H1 (cell line): ENCODE measurements around the gene EPRS1. TPM values are rescaled to one million over a fixed set of nuclear protein-coding genes. Genes with fewer than 3 reads are reported as not detected.

Experiments used
- CTCF ChIA-PET: fragments of 300-600 bp; sonication (Branson Sonifier 250); formaldehyde crosslinking; loops from one replicate; lab custom pipeline; 2021; ENCODE audit not compliant: partially characterized antibody; lab: Charles Lee
- POLR2A ChIA-PET: fragments of 300-600 bp; sonication (Branson Sonifier 250); formaldehyde crosslinking; loops from one replicate; lab custom pipeline; 2021; ENCODE audit warnings: inconsistent platforms; ENCODE audit not compliant: partially characterized antibody; lab: Charles Lee
- DNase-seq, 2 experiments: peaks; one replicate each; pipeline versions ENCODE4 v3.0.0 to v3.0.0-alpha.2; 2010 to 2022; ENCODE audit warnings: low spot score in 2 of 2, low read depth in 1 of 2, mixed read lengths in 1 of 2
- FAIRE-seq: peaks from 2 replicates; lab custom pipeline; 2011; peaks lifted over from hg19 to GRCh38; lab: Jason Lieb, UNC
- H2AFZ ChIP-seq: 2 replicates; pipeline ENCODE4 v1.8.1; 2012; ENCODE audit warnings: low read length, inconsistent platforms
- H2AK5ac ChIP-seq: 2 replicates; pipeline ENCODE4 v1.6.1; 2013; ENCODE audit warnings: low read depth, low read length
- H2BK120ac ChIP-seq: replicated peaks from 2 replicates; pipeline ENCODE3; 2013; ENCODE audit warnings: low read depth, low read length, inconsistent platforms
- H2BK12ac ChIP-seq: 2 replicates; pipeline ENCODE4 v1.6.1; 2013; ENCODE audit warnings: low read depth, low read length
- H2BK15ac ChIP-seq: 2 replicates; pipeline ENCODE4 v1.6.1; 2013; ENCODE audit warnings: low read length
- H2BK20ac ChIP-seq: 2 replicates; pipeline ENCODE4 v1.6.1; 2013; ENCODE audit warnings: low read length
- H2BK5ac ChIP-seq: 2 replicates; pipeline ENCODE4 v1.6.1; 2013; ENCODE audit warnings: low read depth, low read length
- H3K14ac ChIP-seq: 2 replicates; pipeline ENCODE4 v1.6.1; 2013; ENCODE audit warnings: inconsistent platforms; ENCODE audit not compliant: insufficient read length
- H3K18ac ChIP-seq: 2 replicates; pipeline ENCODE4 v1.6.1; 2013; ENCODE audit warnings: low read length; ENCODE audit errors: extremely low read depth
- H3K23ac ChIP-seq: 2 replicates; pipeline ENCODE4 v1.6.1; 2013; ENCODE audit warnings: inconsistent platforms; ENCODE audit not compliant: insufficient read length
- H3K23me2 ChIP-seq: 2 replicates; pipeline ENCODE4 v1.6.1; 2013; ENCODE audit warnings: low read depth, low read length
- H3K27ac ChIP-seq: 2 replicates; pipeline ENCODE4 v1.6.1; 2011; ENCODE audit warnings: low read depth, low read length, inconsistent platforms
- H3K27me3 ChIP-seq, 4 experiments: replicated peaks in 1 of 4; 1 replicate in 1 of 4; 2 replicates in 3 of 4; pipeline versions ENCODE4 v1.6.1 to v1.8.1; 2011 to 2013; ENCODE audit warnings: low read length in 3 of 4, mild to moderate bottlenecking in 3 of 4, inconsistent platforms in 2 of 4, mixed read lengths in 2 of 4, moderate library complexity in 1 of 4; ENCODE audit not compliant: control insufficient read depth in 3 of 4, insufficient read depth in 3 of 4; ENCODE audit errors: extremely low read depth in 1 of 4
- H3K36me3 ChIP-seq, 4 experiments: 2 replicates each; pipeline versions ENCODE4 v1.6.1 to v1.8.1; 2011 to 2013; ENCODE audit warnings: mild to moderate bottlenecking in 4 of 4, low read length in 3 of 4, moderate library complexity in 2 of 4, control low read depth in 1 of 4, inconsistent platforms in 1 of 4; ENCODE audit not compliant: insufficient read depth in 4 of 4, control insufficient read depth in 2 of 4
- H3K4ac ChIP-seq: replicated peaks from 2 replicates; pipeline ENCODE3; 2013; ENCODE audit warnings: low read length, low read depth, mixed read lengths, inconsistent platforms; ENCODE audit not compliant: insufficient read length
- H3K4me1 ChIP-seq, 4 experiments: replicated peaks in 1 of 4; 1 replicate in 1 of 4; 2 replicates in 3 of 4; pipeline versions ENCODE4 v1.6.1 to v1.8.1; 2011 to 2013; ENCODE audit warnings: low read length in 3 of 4, inconsistent platforms in 2 of 4, mixed read lengths in 1 of 4; ENCODE audit not compliant: insufficient read depth in 4 of 4, control insufficient read depth in 3 of 4
- H3K4me2 ChIP-seq, 2 experiments: 2 replicates each; pipeline versions ENCODE4 v1.6.1 to v1.8.1; 2011 to 2013; ENCODE audit warnings: low read depth in 2 of 2, low read length in 2 of 2, control low read depth in 1 of 2, inconsistent platforms in 1 of 2, mild to moderate bottlenecking in 1 of 2; ENCODE audit not compliant: insufficient read depth in 1 of 2
- H3K4me3 ChIP-seq, 4 experiments: fragments of 200-600, 300-600 bp in 1 of 4; sonication (generic), shearing (Covaris generic), sonication (Bioruptor Twin) in 1 of 4; 2 replicates each; pipeline versions ENCODE4 v1.5.1 to v1.8.1; 2011 to 2016; ENCODE audit warnings: low read length in 4 of 4, low read depth in 3 of 4, control low read depth in 2 of 4, inconsistent platforms in 2 of 4, mild to moderate bottlenecking in 2 of 4, mixed read lengths in 1 of 4, moderate library complexity in 1 of 4; ENCODE audit not compliant: insufficient read depth in 2 of 4; ENCODE audit errors: extremely low read depth in 1 of 4
- H3K56ac ChIP-seq: replicated peaks from 2 replicates; pipeline ENCODE3; 2013; ENCODE audit warnings: low read depth, mild to moderate bottlenecking, mixed read lengths, low read length, inconsistent platforms; ENCODE audit not compliant: insufficient read length
- H3K79me1 ChIP-seq: 2 replicates; pipeline ENCODE4 v1.6.1; 2013; ENCODE audit warnings: low read depth, low read length, control low read depth
- H3K79me2 ChIP-seq, 2 experiments: 2 replicates each; pipeline versions ENCODE4 v1.6.1 to v1.8.1; 2012 to 2013; ENCODE audit warnings: low read length in 2 of 2, mild to moderate bottlenecking in 2 of 2, inconsistent platforms in 1 of 2; ENCODE audit not compliant: insufficient read depth in 2 of 2, control insufficient read depth in 1 of 2
- H3K9ac ChIP-seq, 4 experiments: replicated peaks in 1 of 4; 1 replicate in 1 of 4; 2 replicates in 3 of 4; pipeline versions ENCODE4 v1.6.1 to v1.8.1; 2011 to 2013; ENCODE audit warnings: low read depth in 3 of 4, low read length in 3 of 4, control low read depth in 2 of 4, mild to moderate bottlenecking in 2 of 4, moderate library complexity in 2 of 4, inconsistent platforms in 1 of 4; ENCODE audit errors: extremely low read depth in 1 of 4
- H3K9me3 ChIP-seq, 2 experiments: 2 replicates each; pipeline versions ENCODE4 v1.6.1 to v1.8.1; 2012 to 2013; ENCODE audit warnings: mild to moderate bottlenecking in 2 of 2, moderate library complexity in 2 of 2, control low read depth in 1 of 2, inconsistent platforms in 1 of 2, low read depth in 1 of 2, low read length in 1 of 2, mixed read lengths in 1 of 2; ENCODE audit not compliant: insufficient read depth in 2 of 2
- H4K20me1 ChIP-seq, 2 experiments: replicated peaks in 1 of 2; 2 replicates each; pipeline versions ENCODE3 to v1.8.1; 2011 to 2013; ENCODE audit warnings: inconsistent platforms in 2 of 2, low read length in 2 of 2, mild to moderate bottlenecking in 1 of 2; ENCODE audit not compliant: insufficient read depth in 2 of 2, control insufficient read depth in 1 of 2
- H4K5ac ChIP-seq: 2 replicates; pipeline ENCODE4 v1.6.1; 2013; ENCODE audit warnings: low read length, low read depth, mixed read lengths, inconsistent platforms; ENCODE audit not compliant: insufficient read length
- H4K8ac ChIP-seq: 2 replicates; pipeline ENCODE4 v1.8.0; 2013; ENCODE audit warnings: mild to moderate bottlenecking, moderate library complexity, low read length, inconsistent platforms; ENCODE audit not compliant: insufficient read depth; ENCODE audit errors: extremely low read depth
- H4K91ac ChIP-seq: replicated peaks from 2 replicates; pipeline ENCODE3; 2013; ENCODE audit warnings: low read length, mixed read lengths, inconsistent platforms; ENCODE audit not compliant: insufficient read length
- BCL11A ChIP-seq, 2 experiments: IDR thresholded peaks; one replicate each; pipeline ENCODE4 v1.6.1; 2011; ENCODE audit warnings: low read depth in 2 of 2, low read length in 2 of 2, mild to moderate bottlenecking in 2 of 2
- CREB1 ChIP-seq: IDR thresholded peaks from 2 replicates; pipeline ENCODE4 v1.6.1; 2012; ENCODE audit warnings: inconsistent platforms
- E2F6 ChIP-seq: IDR thresholded peaks from 2 replicates; pipeline ENCODE4 v1.6.1; 2012; ENCODE audit warnings: inconsistent platforms
- EZH2 ChIP-seq: fragments of 200-600 bp; sonication (generic); IDR thresholded peaks from 2 replicates; pipeline ENCODE4 v1.7.1; 2012; ENCODE audit warnings: low read depth, mild to moderate bottlenecking, moderate library complexity, low read length, inconsistent platforms; ENCODE audit not compliant: severe bottlenecking
- GABPA ChIP-seq: IDR thresholded peaks from 2 replicates; pipeline ENCODE4 v1.6.1; 2011; ENCODE audit warnings: mild to moderate bottlenecking, low read length, moderate library complexity, borderline replicate concordance; ENCODE audit not compliant: insufficient read depth
- GTF2F1 ChIP-seq: IDR thresholded peaks from 2 replicates; pipeline ENCODE4 v1.6.1; 2012; ENCODE audit warnings: low read depth, low read length, improper control_type of control experiment, borderline replicate concordance
- HDAC2 ChIP-seq, 2 experiments: fragments of 300-600 bp in 1 of 2; sonication (generic) in 1 of 2; IDR thresholded peaks; 2 replicates each; pipeline ENCODE4 v1.6.1; 2011 to 2012; ENCODE audit warnings: low read depth in 2 of 2, low read length in 2 of 2, mild to moderate bottlenecking in 2 of 2, moderate library complexity in 2 of 2, borderline replicate concordance in 1 of 2, inconsistent platforms in 1 of 2
- JUN ChIP-seq: IDR thresholded peaks from 2 replicates; pipeline ENCODE4 v1.6.1; 2011; ENCODE audit warnings: low read depth, mild to moderate bottlenecking, improper control_type of control experiment, low read length
- KDM4A ChIP-seq: IDR thresholded peaks from one replicate; pipeline ENCODE4 v1.7.1; 2012; ENCODE audit warnings: low read depth, mild to moderate bottlenecking, moderate library complexity, low read length, inconsistent platforms; ENCODE audit not compliant: severe bottlenecking
- KDM5A ChIP-seq: fragments of 200-600 bp; IDR thresholded peaks from 2 replicates; pipeline ENCODE4 v1.7.1; 2012; ENCODE audit warnings: mild to moderate bottlenecking, low read length, inconsistent platforms, mixed read lengths
- POU5F1 ChIP-seq: IDR thresholded peaks from 2 replicates; pipeline ENCODE4 v1.6.1; 2011; ENCODE audit warnings: low read depth, mild to moderate bottlenecking, low read length, moderate library complexity
- RBBP5 ChIP-seq: IDR thresholded peaks from 2 replicates; pipeline ENCODE4 v1.7.1; 2012; ENCODE audit warnings: low read depth, mild to moderate bottlenecking, inconsistent platforms, low read length, moderate library complexity, borderline replicate concordance
- TBP ChIP-seq: IDR thresholded peaks from 2 replicates; pipeline ENCODE4 v1.6.1; 2011; ENCODE audit warnings: low read depth, low read length, improper control_type of control experiment
- WGBS, 2 experiments: shearing (Covaris generic) in 1 of 2; methylation state at CpG; one replicate each; pipeline versions ENCODE4 v1.1.6 to v1.1.7; 2013 to 2015; ENCODE audit warnings: low lambda C conversion rate in 2 of 2, mixed read lengths in 2 of 2, inconsistent platforms in 1 of 2, low coverage in 1 of 2, missing lambda C conversion rate in 1 of 2; ENCODE audit not compliant: insufficient replicate concordance in 2 of 2, insufficient coverage in 1 of 2, insufficient read length in 1 of 2; ENCODE audit errors: extremely low coverage in 1 of 2, missing lambda C conversion rate in 1 of 2; 5-methylcytosine and 5-hydroxymethylcytosine counted together
- polyA plus RNA-seq, 7 experiments: library from polyadenylated mRNA; depleted of rRNA in 3 of 7; stranded (reverse) in 5 of 7; unstranded in 2 of 7; fragments of >200 nt in 5 of 7; fragments of 200-250 nt in 2 of 7; gene quantifications; 1 replicate in 5 of 7; 2 replicates in 1 of 7; 4 replicates in 1 of 7; pipeline versions ENCODE4 v1.2.1 to v1.2.3, GENCODE V29; 2011 to 2013; ENCODE audit warnings: missing spikeins in 2 of 7, mixed read lengths in 2 of 7
- total RNA-seq: library from RNA; stranded (reverse); fragmentation: NEBNext Ultra II Directional; extraction: Animal tissue kit (Norgen Biotek cat#: 25700); gene quantifications from 2 replicates; pipeline ENCODE4 v1.2.1, GENCODE V29; 2021

The EPRS1 gene
- total and polyA plus RNA-seq, 2 of the 8 experiments (the other 6 are each of a cell fraction or from before 2014, with no cell fraction given): 38.4 to 171 TPM

- no peak overlapping the region for H3K56ac ChIP-seq
- H3K9ac ChIP-seq: no peak overlapping the region
- H3K4me2 ChIP-seq: no peak overlapping the region
- no peak overlapping the region for H3K18ac ChIP-seq
- no peak overlapping the region for H3K4me3 ChIP-seq
- H3K27me3 ChIP-seq: no peaks in the 10 kb centered on the region
- no peak overlapping the region for H2AFZ ChIP-seq
- no peak overlapping the region for H2BK120ac ChIP-seq
- DNase-seq (no peak), FAIRE-seq (no peak)
- no peak overlapping the region for H2AK5ac ChIP-seq
- no peaks in the 10 kb centered on the region for H3K9me3 ChIP-seq
- no peaks in the 10 kb centered on the region for H3K23me2 ChIP-seq
- H2BK20ac ChIP-seq: no peak overlapping the region
- H3K23ac ChIP-seq: no peak overlapping the region
- ChIA-PET CTCF (interaction anchor here (0.7 to 1.6 kb wide), 3 partner anchors 80 to 98 kb away, joined by 3 to 5 read pairs (median 3); no protein-coding TSS in a partner anchor), POLR2A (interaction anchor here (0.6 to 2.1 kb wide), 2 partner anchors 8 to 39 kb away, joined by 4 to 6 read pairs; no protein-coding TSS in a partner anchor)
- no peak overlapping the region for H3K4ac ChIP-seq
- H3K36me3 ChIP-seq: peaks cover 2 to 45% (median 10%) of the 10 kb centered on the region in 4 experiments; a peak in 5 of 8 replicates
- H2BK12ac ChIP-seq: no peak overlapping the region
- H3K27ac ChIP-seq: no peak overlapping the region
- H3K79me2 ChIP-seq: peaks cover 0 to 29% of the 10 kb centered on the region in 2 experiments; a peak in 2 of 4 replicates
- H3K79me1 ChIP-seq: no peaks in the 10 kb centered on the region; the same call in 1 of the 2 replicates
- no peak overlapping the region for H4K91ac ChIP-seq
- no peaks in the 10 kb centered on the region for H4K20me1 ChIP-seq
- H2BK15ac ChIP-seq: no peak overlapping the region
- no peak overlapping the region for H4K5ac ChIP-seq
- no peaks in the 10 kb centered on the region for H3K4me1 ChIP-seq
- no peak overlapping the region for H3K14ac ChIP-seq
- H2BK5ac ChIP-seq: no peak overlapping the region
- no peak overlapping the region for H4K8ac ChIP-seq
- WGBS, 2 experiments: 85% methylated on average over 3 of the region's 3 CpGs; no CpG with 5 or more reads in 1 of the 2 experiments
- TF ChIP-seq E2F6: no peak
- TF ChIP-seq POU5F1: no peak
- no peak for TF ChIP-seq HDAC2 (IDR thresholded peaks at IDR 0.05; ENCODE audit: borderline replicate concordance in 1 of 2, low read depth in 2 of 2, low read length in 2 of 2)
- no peak for TF ChIP-seq JUN
- TF ChIP-seq GTF2F1: no peak
- TF ChIP-seq KDM5A: no peak
- TF ChIP-seq KDM4A: no peak
- TF ChIP-seq TBP: no peak
- TF ChIP-seq RBBP5: no peak
- TF ChIP-seq EZH2: no peak
- TF ChIP-seq BCL11A (IDR thresholded peaks at IDR 0.05; ENCODE audit: low read depth in 2 of 2, low read length in 2 of 2): no peak
- TF ChIP-seq GABPA: no peak
- TF ChIP-seq CREB1: no peak
Measured at GRCh38 chr1:220032911-220033310, 13.4 kb downstream of the EPRS1 start.
